K562 (cell line): ENCODE data around the gene EIF2S3. TPM values are rescaled to one million over a fixed set of nuclear protein-coding genes. Genes with fewer than 3 reads are reported as not detected.

Source experiments
- CGGBP1 ChIP-seq: fragments of 250-450 bp; sonication (Bioruptor Pico); IDR thresholded peaks from 2 replicates; pipeline ENCODE4 v1.9.0; 2021; ENCODE audit warnings: mild to moderate bottlenecking
- ELF2 ChIP-seq: fragments of 250-450 bp; sonication (Bioruptor Pico); IDR thresholded peaks from 2 replicates; pipeline ENCODE4 v1.5.0; 2021; ENCODE audit warnings: mild to moderate bottlenecking
- HDAC1 ChIP-seq, 2 experiments: fragments of 450-650 bp; IDR thresholded peaks; 2 replicates each; pipeline ENCODE4 v1.6.1; 2016 to 2017; ENCODE audit warnings: inconsistent platforms in 1 of 2, mild to moderate bottlenecking in 1 of 2, moderate library complexity in 1 of 2
- HDAC6 ChIP-seq: IDR thresholded peaks from 2 replicates; pipeline ENCODE4 v1.6.1; 2012; ENCODE audit warnings: low read depth, mild to moderate bottlenecking, control low read depth, inconsistent platforms, low read length, moderate library complexity
- KDM2B ChIP-seq: fragments of 250-450 bp; sonication (Bioruptor Pico); IDR thresholded peaks from 2 replicates; pipeline ENCODE4 v1.8.0; 2021; ENCODE audit warnings: mild to moderate bottlenecking, moderate library complexity
- L3MBTL2 ChIP-seq: fragments of 450-650 bp; IDR thresholded peaks from 2 replicates; pipeline ENCODE4 v1.6.1; 2016; ENCODE audit warnings: mild to moderate bottlenecking, moderate library complexity
- NKRF ChIP-seq: fragments of 450-650 bp; IDR thresholded peaks from 2 replicates; pipeline ENCODE4 v1.6.1; 2016; ENCODE audit warnings: borderline replicate concordance
- PCBP1 ChIP-seq: fragments of 200-400 bp; formaldehyde crosslinking; IDR thresholded peaks from 2 replicates; pipeline ENCODE4 v1.6.1; 2018; ENCODE audit warnings: mild to moderate bottlenecking, low read depth, low read length; ENCODE audit not compliant: poor library complexity, severe bottlenecking
- PHF8 ChIP-seq: fragments of 200-600 bp; sonication (generic); IDR thresholded peaks from 2 replicates; pipeline ENCODE4 v1.6.1; 2012; ENCODE audit warnings: mixed run types, mild to moderate bottlenecking, inconsistent platforms, low read length, moderate library complexity, borderline replicate concordance
- POLR2G ChIP-seq: fragments of 200-400 bp; formaldehyde crosslinking; IDR thresholded peaks from 2 replicates; pipeline ENCODE4 v1.6.1; 2017; ENCODE audit warnings: low read depth, mild to moderate bottlenecking, antibody characterized with exemption, low read length, moderate library complexity
- PRPF4 ChIP-seq: fragments of 200-400 bp; formaldehyde crosslinking; IDR thresholded peaks from one replicate; pipeline ENCODE4 v1.6.1; 2017; ENCODE audit warnings: low read length, low read depth, mild to moderate bottlenecking; ENCODE audit not compliant: insufficient read depth, poor library complexity, severe bottlenecking
- SMAD3 ChIP-seq: fragments of 450-650 bp; formaldehyde crosslinking; conservative IDR thresholded peaks from 2 replicates; pipeline ENCODE4 v1.4.0; 2020; ENCODE audit warnings: mild to moderate bottlenecking
- SNIP1 ChIP-seq: fragments of 450-650 bp; IDR thresholded peaks from 2 replicates; pipeline ENCODE4 v1.7.1; 2017; ENCODE audit warnings: low read depth, mild to moderate bottlenecking
- SRF ChIP-seq, 2 experiments: fragments of 250-450, 450-650 bp in 1 of 2; sonication (Bioruptor Pico) in 1 of 2; sonication (generic) in 1 of 2; formaldehyde crosslinking; IDR thresholded peaks; 2 replicates each; pipeline versions ENCODE4 v1.5.0 to v1.5.1; 2020 to 2022; ENCODE audit warnings: mild to moderate bottlenecking in 1 of 2, missing genetic modification reagents in 1 of 2
- TAF9B ChIP-seq: fragments of 450-650 bp; IDR thresholded peaks from 2 replicates; pipeline ENCODE4 v1.6.1; 2018; ENCODE audit warnings: mild to moderate bottlenecking; ENCODE audit not compliant: partially characterized antibody
- TFE3 ChIP-seq: fragments of 450-650 bp; formaldehyde crosslinking; IDR thresholded peaks from 2 replicates; pipeline ENCODE4 v1.4.0; 2020; ENCODE audit warnings: mild to moderate bottlenecking, mixed read lengths
- ZNF146 ChIP-seq: IDR thresholded peaks from one replicate; pipeline ENCODE4 v1.6.1; 2018; ENCODE audit warnings: missing compliant biosample characterization; ENCODE audit not compliant: unreplicated experiment
- ZNF668 ChIP-seq: fragments of 250-450 bp; sonication (Bioruptor Pico); IDR thresholded peaks from 2 replicates; pipeline ENCODE4 v1.8.0; 2022; ENCODE audit warnings: mild to moderate bottlenecking, inconsistent platforms
- ZNF76 ChIP-seq: fragments of 250-450 bp; sonication (Bioruptor Pico); IDR thresholded peaks from 2 replicates; pipeline ENCODE4 v1.4.0; 2020; ENCODE audit warnings: mild to moderate bottlenecking, moderate library complexity, borderline replicate concordance
- ZNF764 ChIP-seq: fragments of 250-450 bp; sonication (Bioruptor Pico); IDR thresholded peaks from 2 replicates; pipeline ENCODE4 v1.4.0; 2020; ENCODE audit warnings: low read depth, mild to moderate bottlenecking, moderate library complexity
- polyA plus RNA-seq, 8 experiments: library from polyadenylated mRNA; depleted of rRNA in 4 of 8; stranded (reverse) in 5 of 8; unstranded in 3 of 8; fragments of >200 nt; fragmentation: Nextera tagmentation in 2 of 8; fragmentation: Illumina TruSeq in 1 of 8; extraction: Ambion mirVana in 2 of 8; extraction: Trizol in 1 of 8; gene quantifications; 2 replicates each; pipeline versions ENCODE4 v1.2.1 to v1.2.3, GENCODE V29; 2011 to 2014; ENCODE audit warnings: inconsistent platforms in 1 of 8, missing spikeins in 1 of 8
- total RNA-seq, 7 experiments: library from RNA; depleted of rRNA in 6 of 7; stranded (reverse); fragments of >200 nt in 6 of 7; fragmentation: Illumina TruSeq in 2 of 7; extraction: Trizol in 2 of 7; gene quantifications; 2 replicates each; pipeline versions ENCODE4 v1.2.1 to v1.2.3, GENCODE V29; 2011 to 2021; ENCODE audit warnings: low replicate concordance in 1 of 7
- TF ChIP-seq, protein P1 (sequence below): sonication (generic); formaldehyde crosslinking; IDR thresholded peaks from 2 replicates; pipeline ENCODE4 v1.8.0; 2022; ENCODE audit warnings: missing genetic modification reagents, mild to moderate bottlenecking, borderline replicate concordance
- TF ChIP-seq, protein P2 (sequence below): fragments of 450-650 bp; IDR thresholded peaks from 2 replicates; pipeline ENCODE4 v1.6.1; 2016; ENCODE audit warnings: low read depth, mild to moderate bottlenecking, moderate library complexity

Gene EIF2S3
- total and polyA plus RNA-seq, 9 of the 15 experiments (the other 6 are each of a cell fraction or from before 2014, with no cell fraction given) = 148 to 439 (median 275) TPM

DNA sequence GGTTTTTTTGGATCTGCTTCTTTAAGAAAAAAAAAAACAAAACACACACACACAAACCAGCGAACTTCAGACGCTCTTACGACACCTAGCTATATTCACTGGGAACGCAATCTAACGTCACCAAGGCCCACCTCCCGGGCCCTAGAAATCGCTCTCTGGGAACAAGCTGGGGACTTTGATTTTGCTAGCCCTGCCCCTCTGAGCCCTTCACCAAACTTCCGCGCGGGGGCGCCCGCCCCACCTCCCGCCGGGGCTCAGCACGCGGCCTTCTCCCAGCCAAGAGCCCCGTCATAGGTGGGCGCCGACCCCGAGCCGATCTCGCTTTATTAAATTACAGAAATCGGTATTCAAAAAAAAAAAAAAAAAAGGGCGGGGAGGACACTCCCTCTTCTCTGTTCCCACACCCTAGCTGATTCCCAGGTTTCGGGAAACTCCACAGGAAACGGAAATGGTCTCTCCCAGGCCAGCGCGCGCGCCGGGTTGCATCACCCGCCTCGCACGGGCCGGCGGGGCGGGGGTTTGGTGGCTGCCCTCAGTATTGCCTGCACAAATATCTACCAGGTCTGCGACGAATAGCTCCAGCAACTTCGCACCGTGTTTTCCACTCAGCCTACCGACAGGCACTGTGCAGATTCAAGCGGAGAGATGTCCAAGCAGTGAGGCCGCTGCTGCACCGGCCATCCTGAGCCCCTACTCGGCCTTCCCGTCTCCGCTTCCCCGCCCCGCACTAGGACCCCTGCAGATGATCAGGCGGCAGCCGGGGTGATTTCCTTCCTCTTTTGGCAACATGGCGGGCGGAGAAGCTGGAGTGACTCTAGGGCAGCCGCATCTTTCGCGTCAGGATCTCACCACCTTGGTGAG lies at the start of gene EIF2S3 (continued):
- TF ChIP-seq PHF8 = no peak
- TF ChIP-seq HDAC1 (IDR thresholded peaks at IDR 0.05) = no peak; a peak in 1 of 4 replicates
- TF ChIP-seq SNIP1 = no peak
- TF ChIP-seq SMAD3 (CRISPR knock-in tag) = no peak
- no peak for TF ChIP-seq ZNF668
- TF ChIP-seq SRF (CRISPR knock-in tag; IDR thresholded peaks at IDR 0.05) = peak in 1 of 2 experiments; percentile 35; a peak in 1 of 4 replicates
- TF ChIP-seq PCBP1 = no peak
- no peak; the same call in none of the 2 replicates for TF ChIP-seq NKRF
- no peak for TF ChIP-seq KDM2B (CRISPR knock-in tag)
- no peak for TF ChIP-seq ZNF764 (CRISPR knock-in tag)
- no peak for TF ChIP-seq TFE3 (CRISPR knock-in tag)
- TF ChIP-seq, protein P1, sequence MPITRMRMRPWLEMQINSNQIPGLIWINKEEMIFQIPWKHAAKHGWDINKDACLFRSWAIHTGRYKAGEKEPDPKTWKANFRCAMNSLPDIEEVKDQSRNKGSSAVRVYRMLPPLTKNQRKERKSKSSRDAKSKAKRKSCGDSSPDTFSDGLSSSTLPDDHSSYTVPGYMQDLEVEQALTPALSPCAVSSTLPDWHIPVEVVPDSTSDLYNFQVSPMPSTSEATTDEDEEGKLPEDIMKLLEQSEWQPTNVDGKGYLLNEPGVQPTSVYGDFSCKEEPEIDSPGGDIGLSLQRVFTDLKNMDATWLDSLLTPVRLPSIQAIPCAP (CRISPR knock-in tag) = no peak
- TF ChIP-seq, protein P2, sequence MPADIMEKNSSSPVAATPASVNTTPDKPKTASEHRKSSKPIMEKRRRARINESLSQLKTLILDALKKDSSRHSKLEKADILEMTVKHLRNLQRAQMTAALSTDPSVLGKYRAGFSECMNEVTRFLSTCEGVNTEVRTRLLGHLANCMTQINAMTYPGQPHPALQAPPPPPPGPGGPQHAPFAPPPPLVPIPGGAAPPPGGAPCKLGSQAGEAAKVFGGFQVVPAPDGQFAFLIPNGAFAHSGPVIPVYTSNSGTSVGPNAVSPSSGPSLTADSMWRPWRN = peak; percentile 73
- TF ChIP-seq CGGBP1 = no peak
- TF ChIP-seq ZNF146 = no peak
- TF ChIP-seq ZNF76 = no peak
- no peak for TF ChIP-seq PRPF4
- peak; percentile 96 for TF ChIP-seq POLR2G
- TF ChIP-seq L3MBTL2 = peak; percentile 80
- TF ChIP-seq TAF9B = peak; percentile 92
- TF ChIP-seq HDAC6 = no peak
- no peak for TF ChIP-seq ELF2 (CRISPR knock-in tag)
